MCF 10A (cell line): Measurements from ENCODE around the gene PRR15L. TPM values are rescaled to one million over a fixed set of nuclear protein-coding genes. Genes with fewer than 3 reads are reported as not detected.

Experiments used
- BruUV-seq: library from RNA; stranded (reverse); fragments of 400-500 nt; replicated peaks from 2 replicates; lab custom pipeline; 2021; lab: Mats Ljungman, UMichigan
- CTCF ChIA-PET: fragments of 300-600 bp; sonication (Branson Sonifier 250); formaldehyde crosslinking; extraction: SDS; loops from one replicate; lab custom pipeline; 2021; ENCODE audit warnings: antibody characterized with exemption, inconsistent platforms; lab: Yijun Ruan, JAX
- POLR2A ChIA-PET: fragments of 300-600, 350-650 bp; sonication (Branson Sonifier 250); formaldehyde crosslinking; extraction: SDS; loops from one replicate; lab custom pipeline; 2020; ENCODE audit warnings: antibody characterized with exemption, inconsistent platforms; lab: Yijun Ruan, JAX
- DNase-seq: peaks from one replicate; pipeline ENCODE4 v3.0.0-alpha.2; 2018; ENCODE audit not compliant: unreplicated experiment
- H3K27ac Mint-ChIP-seq: one replicate; pipeline ENCODE4 v1.8.0; 2022; ENCODE audit warnings: mild to moderate bottlenecking, low read depth, mixed read lengths; ENCODE audit not compliant: unreplicated experiment
- H3K27me3 Mint-ChIP-seq: one replicate; pipeline ENCODE4 v1.8.0; 2022; ENCODE audit warnings: mixed read lengths; ENCODE audit not compliant: insufficient read depth, unreplicated experiment
- H3K36me3 Mint-ChIP-seq: one replicate; pipeline ENCODE4 v1.8.0; 2022; ENCODE audit warnings: mild to moderate bottlenecking, moderate library complexity, mixed read lengths; ENCODE audit not compliant: insufficient read depth, unreplicated experiment
- H3K4me1 Mint-ChIP-seq: one replicate; pipeline ENCODE4 v1.8.0; 2022; ENCODE audit warnings: mixed read lengths; ENCODE audit not compliant: insufficient read depth, unreplicated experiment
- H3K4me3 Mint-ChIP-seq: one replicate; pipeline ENCODE4 v1.8.0; 2022; ENCODE audit warnings: mild to moderate bottlenecking, moderate library complexity, mixed read lengths; ENCODE audit not compliant: unreplicated experiment
- H3K9me3 Mint-ChIP-seq: one replicate; pipeline ENCODE4 v1.8.0; 2022; ENCODE audit warnings: mixed read lengths; ENCODE audit not compliant: unreplicated experiment
- CTCF ChIP-seq: fragments of 200-600 bp; IDR thresholded peaks from one replicate; pipeline ENCODE4 v1.8.0; 2022; ENCODE audit warnings: antibody characterized with exemption, mild to moderate bottlenecking; ENCODE audit not compliant: unreplicated experiment
- intact Hi-C: fragments of 100-400 bp; cut with micrococcal nuclease; formaldehyde crosslinking; loops from 2 replicates; pipeline ENCODE4 v1.14.1; 2022
- total RNA-seq: library from RNA; stranded (reverse); gene quantifications from 2 replicates; pipeline ENCODE4 v1.2.3, GENCODE V29; 2022

PRR15L gene
- total RNA-seq, 1 experiment from 2014 or later = not detected

DNA sequence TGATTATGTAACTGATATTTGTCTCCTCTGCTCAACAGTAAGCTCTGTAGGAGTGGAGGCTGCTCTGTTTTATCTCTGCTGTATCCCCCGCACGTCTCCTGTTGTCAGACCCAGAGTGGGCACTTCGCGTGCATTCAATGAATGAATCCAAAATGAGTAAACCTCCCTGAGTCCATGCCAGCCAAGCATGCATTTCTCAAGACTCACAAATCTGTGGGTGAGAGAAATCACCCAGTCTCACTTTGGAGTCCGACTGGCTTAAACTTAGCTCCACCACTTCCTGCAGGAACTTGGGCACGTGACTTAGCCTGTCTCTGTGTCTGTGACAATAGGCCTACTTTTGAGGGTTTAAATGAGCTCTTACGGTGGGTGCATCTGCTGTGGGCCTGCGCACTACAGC lies 12.6 kb downstream of the PRR15L start:
- CTCF ChIA-PET = interaction anchor here (0.6 to 15.6 kb wide), 7 partner anchors 24 to 148 kb away, joined by 3 to 336 read pairs (median 4); partner anchors contain the start of gene CDK5RAP3
- intact Hi-C loops = loop anchor here (5.0 kb wide), 1 partner anchor 187 kb away; no protein-coding TSS in a partner anchor
- H3K27me3 Mint-ChIP-seq = no peaks in the 10 kb centered on the region
- TF ChIP-seq CTCF = no peak
- no peak overlapping the region for H3K27ac Mint-ChIP-seq
- POLR2A ChIA-PET = interaction anchor here (7.3 kb wide), 1 partner anchor 51 kb away, joined by 117 read pairs; the partner anchor contains the start of gene SP2
- H3K9me3 Mint-ChIP-seq = no peaks in the 10 kb centered on the region
- DNase-seq = no peak
- no peak overlapping the region for H3K4me3 Mint-ChIP-seq
- H3K36me3 Mint-ChIP-seq = peaks cover 38% of the 10 kb centered on the region
- BruUV-seq = no TSS peak
- H3K4me1 Mint-ChIP-seq = peaks cover 39% of the 10 kb centered on the region

GRCh38 chr17:47942568-47942967 lies 15.1 kb downstream of the PRR15L start:
- peak overlapping the region; percentile 82 for H3K4me3 Mint-ChIP-seq
- no TSS peak for BruUV-seq
- peaks cover 34% of the 10 kb centered on the region for H3K4me1 Mint-ChIP-seq
- H3K9me3 Mint-ChIP-seq = no peaks in the 10 kb centered on the region
- H3K36me3 Mint-ChIP-seq = peaks cover 32% of the 10 kb centered on the region
- TF ChIP-seq CTCF = no peak
- ChIA-PET POLR2A (interaction anchor here (0.7 to 7.3 kb wide), 18 partner anchors 8 to 165 kb away, joined by 3 to 117 read pairs (median 10); partner anchors contain the start of genes CBX1, CDK5RAP3, NFE2L1 and PRR15L), CTCF (interaction anchor here (0.6 to 2.9 kb wide), 6 partner anchors 28 to 780 kb away, joined by 3 to 14 read pairs (median 6); partner anchors contain the start of genes CDK5RAP3, PRAC2 and SP2)
- intact Hi-C loops = no loop called here
- DNase-seq = no peak
- no peaks in the 10 kb centered on the region for H3K27me3 Mint-ChIP-seq
- H3K27ac Mint-ChIP-seq = peak overlapping the region; percentile 88

GRCh38 chr17:47942096-47942510 lies 15.6 kb downstream of the PRR15L start:
- peaks cover 27% of the 10 kb centered on the region for H3K36me3 Mint-ChIP-seq
- peak overlapping the region; percentile 82 for H3K4me3 Mint-ChIP-seq
- CTCF ChIA-PET = interaction anchor here (0.5 to 2.9 kb wide), 9 partner anchors 27 to 781 kb away, joined by 3 to 14 read pairs (median 5); partner anchors contain the start of genes CDK5RAP3, PRAC2 and SP2
- no peaks in the 10 kb centered on the region for H3K27me3 Mint-ChIP-seq
- no peak for DNase-seq
- no TSS peak for BruUV-seq
- intact Hi-C loops = no loop called here
- POLR2A ChIA-PET = interaction anchor here (0.7 to 7.3 kb wide), 22 partner anchors 9 to 166 kb away, joined by 3 to 117 read pairs (median 9); partner anchors contain the start of genes CBX1, CDK5RAP3, NFE2L1 and PRR15L
- H3K27ac Mint-ChIP-seq = peak overlapping the region; percentile 88
- peaks cover 35% of the 10 kb centered on the region for H3K4me1 Mint-ChIP-seq
- no peaks in the 10 kb centered on the region for H3K9me3 Mint-ChIP-seq
- TF ChIP-seq CTCF = no peak
